Kidney (tissue), 14 donors: ENCODE results near the gene FAM162A. TPM values are rescaled to one million over a fixed set of nuclear protein-coding genes. Genes with fewer than 3 reads are reported as not detected.

Experiments used
- DNase-seq, 5 donors: peaks; one replicate each; pipeline ENCODE4 v3.0.0-alpha.2; 2013 to 2020
- FAIRE-seq: peaks from 2 replicates; lab custom pipeline; 2012; peaks lifted over from hg19 to GRCh38; lab: Jason Lieb, UNC
- H3K27ac ChIP-seq, 2 donors: one replicate each; pipeline ENCODE4 v1.7.0; 2013; ENCODE audit warnings: low read depth in 2 of 2, low read length in 2 of 2, inconsistent platforms in 1 of 2
- H3K27me3 ChIP-seq: one replicate; pipeline ENCODE4 v1.7.1; 2013; ENCODE audit warnings: low read length, inconsistent platforms; ENCODE audit not compliant: control insufficient read depth, insufficient read depth
- H3K36me3 ChIP-seq, 3 donors: one replicate each; pipeline versions ENCODE4 v1.7.0 to v1.7.1; 2013; ENCODE audit warnings: low read length in 3 of 3, control low read depth in 1 of 3, inconsistent platforms in 1 of 3; ENCODE audit not compliant: insufficient read depth in 3 of 3, control insufficient read depth in 2 of 3
- H3K4me1 ChIP-seq, 3 donors: one replicate each; pipeline versions ENCODE4 v1.7.0 to v1.7.1; 2013; ENCODE audit warnings: low read length in 3 of 3, inconsistent platforms in 1 of 3, low read depth in 1 of 3; ENCODE audit not compliant: control insufficient read depth in 2 of 3, insufficient read depth in 2 of 3
- H3K4me3 ChIP-seq, 3 donors: one replicate each; pipeline versions ENCODE4 v1.7.0 to v1.8.1; 2013; ENCODE audit warnings: low read length in 3 of 3, control low read depth in 1 of 3, inconsistent platforms in 1 of 3
- H3K9ac ChIP-seq, 3 donors: one replicate each; pipeline versions ENCODE4 v1.7.0 to v1.7.1; 2013; ENCODE audit warnings: low read length in 3 of 3, control low read depth in 1 of 3, inconsistent platforms in 1 of 3
- H3K9me3 ChIP-seq, 3 donors: one replicate each; pipeline versions ENCODE4 v1.7.0 to v1.7.1; 2013; ENCODE audit warnings: low read length in 3 of 3, control low read depth in 1 of 3, inconsistent platforms in 1 of 3; ENCODE audit not compliant: control insufficient read depth in 2 of 3, insufficient read depth in 1 of 3
- intact Hi-C: fragments of 100-400 bp; cut with DNase I; formaldehyde crosslinking; loops from one replicate; pipeline ENCODE4 v1.11.1; 2022
- polyA plus RNA-seq: library from polyadenylated mRNA; stranded (reverse); fragments of 350-450 nt; fragmentation: Illumina TruSeq; extraction: RNeasy Lipid Tissue Mini Kit (QIAGEN cat#74804); gene quantifications from one replicate; pipeline ENCODE4 v1.2.3, GENCODE V29; 2014; ENCODE audit warnings: low read depth, low replicate concordance; ENCODE audit not compliant: insufficient read depth
- total RNA-seq: library from RNA; stranded (reverse); fragmentation: NEBNext Ultra II Directional; extraction: Animal tissue kit (Norgen Biotek cat#: 25700); gene quantifications from one replicate; pipeline ENCODE4 v1.2.1, GENCODE V29; 2021
- TF ChIP-seq, protein P1 (sequence below): IDR thresholded peaks from 3 replicates; pipeline ENCODE4 v1.5.1; 2012; ENCODE audit warnings: mild to moderate bottlenecking, moderate library complexity, borderline replicate concordance; ENCODE audit not compliant: insufficient read depth; ENCODE audit errors: extremely low read depth
- donor health status: control.
- donor health status: control.
- donor health status: control.
- donor health status: control.
- donor health status: control.
- donor health status: DM: yes; HTN: yes; CAD: no.
- donor health status: Normal renal cell carcinoma (clear cell type).

Gene FAM162A
- total and polyA plus RNA-seq, 2 donors from 2014 or later = 46.6 to 213 TPM

DNA sequence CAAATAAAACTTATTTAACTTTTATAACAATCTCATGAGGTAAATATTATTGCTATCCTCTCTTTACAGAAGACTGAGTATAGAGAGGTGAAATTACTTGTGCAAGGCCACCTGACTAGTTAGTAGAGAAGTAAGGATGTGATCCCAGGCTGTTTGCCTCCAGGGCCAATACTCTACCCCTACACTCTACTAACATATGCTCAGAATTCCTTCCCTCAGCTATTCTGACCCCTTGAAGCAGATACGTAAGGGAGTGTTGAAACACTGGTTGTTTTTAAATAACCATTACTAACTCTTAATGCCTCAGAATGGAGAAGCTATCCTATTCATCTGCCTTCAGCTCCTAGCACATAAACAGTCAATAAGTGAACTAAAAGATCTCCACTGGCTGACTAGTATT, 34.8 kb upstream of the FAM162A start:
- Histone ChIP-seq H3K4me3 (no peak overlapping the region), H3K36me3 (no peaks in the 10 kb centered on the region), H3K9me3 (no peaks in the 10 kb centered on the region), H3K27me3 (no peaks in the 10 kb centered on the region), H3K27ac (no peak overlapping the region), H3K4me1 (no peaks in the 10 kb centered on the region), H3K9ac (no peak overlapping the region)
- no peak for DNase-seq
- TF ChIP-seq, protein P1, sequence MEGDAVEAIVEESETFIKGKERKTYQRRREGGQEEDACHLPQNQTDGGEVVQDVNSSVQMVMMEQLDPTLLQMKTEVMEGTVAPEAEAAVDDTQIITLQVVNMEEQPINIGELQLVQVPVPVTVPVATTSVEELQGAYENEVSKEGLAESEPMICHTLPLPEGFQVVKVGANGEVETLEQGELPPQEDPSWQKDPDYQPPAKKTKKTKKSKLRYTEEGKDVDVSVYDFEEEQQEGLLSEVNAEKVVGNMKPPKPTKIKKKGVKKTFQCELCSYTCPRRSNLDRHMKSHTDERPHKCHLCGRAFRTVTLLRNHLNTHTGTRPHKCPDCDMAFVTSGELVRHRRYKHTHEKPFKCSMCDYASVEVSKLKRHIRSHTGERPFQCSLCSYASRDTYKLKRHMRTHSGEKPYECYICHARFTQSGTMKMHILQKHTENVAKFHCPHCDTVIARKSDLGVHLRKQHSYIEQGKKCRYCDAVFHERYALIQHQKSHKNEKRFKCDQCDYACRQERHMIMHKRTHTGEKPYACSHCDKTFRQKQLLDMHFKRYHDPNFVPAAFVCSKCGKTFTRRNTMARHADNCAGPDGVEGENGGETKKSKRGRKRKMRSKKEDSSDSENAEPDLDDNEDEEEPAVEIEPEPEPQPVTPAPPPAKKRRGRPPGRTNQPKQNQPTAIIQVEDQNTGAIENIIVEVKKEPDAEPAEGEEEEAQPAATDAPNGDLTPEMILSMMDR = no peak
- intact Hi-C loops = no loop called here
- FAIRE-seq = no peak

DNA sequence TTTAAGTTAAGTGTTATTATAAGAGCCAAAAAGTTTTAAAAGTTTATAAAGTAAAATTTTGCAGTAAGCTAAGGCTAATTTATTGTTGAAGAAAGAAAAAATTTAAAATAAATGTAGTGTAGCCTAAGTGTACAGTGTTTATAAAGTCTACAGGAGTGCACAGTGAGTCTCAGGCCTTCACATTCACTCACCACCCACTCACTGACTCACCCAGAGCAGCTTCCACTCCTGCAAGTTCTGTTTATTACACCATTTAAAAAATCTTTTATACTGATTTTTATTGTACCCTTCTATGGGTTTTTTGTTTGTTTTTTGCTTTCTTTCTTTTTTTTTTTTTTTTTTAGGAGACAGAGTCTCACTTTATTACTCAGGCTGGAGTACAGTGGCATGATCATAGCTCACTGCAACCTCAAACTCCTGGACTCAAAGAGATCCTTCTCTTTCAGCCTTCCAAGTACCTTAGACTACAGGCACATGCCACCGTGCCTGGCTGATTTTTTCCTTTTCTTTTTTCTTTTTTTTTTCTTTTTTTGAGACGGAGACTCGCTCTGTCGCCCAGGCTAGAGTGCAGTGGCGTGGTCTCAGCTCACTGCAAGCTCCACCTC, 33.1 kb upstream of the FAM162A start:
- H3K9me3 ChIP-seq = no peaks in the 10 kb centered on the region
- TF ChIP-seq, protein P1 = no peak
- intact Hi-C loops = no loop called here
- no peak overlapping the region for H3K9ac ChIP-seq
- no peak overlapping the region for H3K4me3 ChIP-seq
- no peak overlapping the region for H3K27ac ChIP-seq
- DNase-seq = no peak
- no peaks in the 10 kb centered on the region for H3K27me3 ChIP-seq
- H3K4me1 ChIP-seq = no peaks in the 10 kb centered on the region
- H3K36me3 ChIP-seq = no peaks in the 10 kb centered on the region
- no peak for FAIRE-seq

DNA sequence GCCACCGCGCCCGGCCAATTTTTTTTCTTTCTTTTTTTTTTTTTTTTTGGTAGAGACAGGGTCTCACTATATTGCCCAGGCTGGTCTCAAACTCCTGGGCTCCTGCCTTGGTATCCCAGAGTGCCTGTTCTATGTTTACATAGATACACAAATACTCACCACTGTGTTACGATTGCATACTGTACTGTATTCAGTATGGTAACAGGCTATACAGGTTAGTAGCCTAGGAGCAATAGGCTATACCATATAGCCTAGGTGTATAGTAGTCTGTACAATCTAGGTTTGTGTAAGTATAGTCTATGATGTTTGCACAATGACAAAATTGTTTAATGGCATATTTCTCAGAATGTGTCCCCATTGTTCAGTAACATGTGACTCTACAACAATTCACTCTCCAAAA, 32.4 kb upstream of the FAM162A start:
- H3K9me3 ChIP-seq = no peaks in the 10 kb centered on the region
- intact Hi-C loops = no loop called here
- FAIRE-seq (no peak), DNase-seq (no peak)
- no peak overlapping the region for H3K27ac ChIP-seq
- no peak overlapping the region for H3K9ac ChIP-seq
- TF ChIP-seq, protein P1 = no peak
- no peaks in the 10 kb centered on the region for H3K36me3 ChIP-seq
- H3K4me1 ChIP-seq = no peaks in the 10 kb centered on the region
- no peak overlapping the region for H3K4me3 ChIP-seq
- no peaks in the 10 kb centered on the region for H3K27me3 ChIP-seq

DNA sequence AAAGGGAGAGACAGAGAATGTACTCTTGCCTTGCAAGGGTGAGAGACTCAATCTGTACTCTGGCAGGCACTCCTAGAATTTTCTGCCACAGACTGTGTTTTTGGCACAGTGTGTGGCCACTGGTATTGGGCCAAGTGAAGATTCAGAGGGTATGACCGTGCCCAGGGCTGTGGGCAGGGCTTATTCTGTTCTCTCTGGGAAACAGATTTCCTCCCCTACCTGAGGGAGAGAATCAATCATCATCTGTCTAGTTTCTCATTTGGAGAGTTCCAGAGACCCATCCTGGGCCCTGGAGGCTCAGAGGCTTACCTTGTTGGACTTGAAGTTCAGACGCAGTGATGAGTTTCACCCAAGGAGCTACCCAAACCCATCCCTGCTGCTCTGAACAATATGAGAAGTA, 30.8 kb upstream of the FAM162A start:
- no peaks in the 10 kb centered on the region for H3K27me3 ChIP-seq
- no peak for DNase-seq
- peaks cover 0 to 3% (median 0%) of the 10 kb centered on the region in 3 donors for H3K36me3 ChIP-seq
- H3K4me3 ChIP-seq = no peak overlapping the region
- no peaks in the 10 kb centered on the region for H3K4me1 ChIP-seq
- H3K9me3 ChIP-seq = no peaks in the 10 kb centered on the region
- no peak for FAIRE-seq
- no peak overlapping the region for H3K9ac ChIP-seq
- TF ChIP-seq, protein P1 = no peak
- H3K27ac ChIP-seq = no peak overlapping the region
- intact Hi-C loops = no loop called here
